HFFc6 (cell line): ENCODE measurements around the gene ZNF358. TPM values are rescaled to one million over a fixed set of nuclear protein-coding genes. Genes with fewer than 3 reads are reported as not detected.

Experiments
- DNase-seq: peaks from one replicate; pipeline ENCODE4 v3.0.0-alpha.2; 2018
- H3K27ac Mint-ChIP-seq: 2 replicates; pipeline ENCODE4 v1.8.0; 2020; ENCODE audit warnings: mild to moderate bottlenecking, mixed read lengths
- H3K27me3 Mint-ChIP-seq: 2 replicates; pipeline ENCODE4 v1.8.0; 2021; ENCODE audit warnings: mild to moderate bottlenecking, moderate library complexity, mixed read lengths; ENCODE audit not compliant: insufficient read depth
- H3K36me3 Mint-ChIP-seq: 2 replicates; pipeline ENCODE4 v1.8.0; 2021; ENCODE audit warnings: low read depth, mixed read lengths
- H3K4me1 Mint-ChIP-seq: 2 replicates; pipeline ENCODE4 v1.8.0; 2020; ENCODE audit warnings: low read depth, mixed read lengths
- H3K4me3 Mint-ChIP-seq: 2 replicates; pipeline ENCODE4 v1.8.0; 2020; ENCODE audit warnings: mild to moderate bottlenecking, moderate library complexity, mixed read lengths
- H3K9me3 Mint-ChIP-seq: 2 replicates; pipeline ENCODE4 v1.8.0; 2020; ENCODE audit warnings: mild to moderate bottlenecking, mixed read lengths
- total RNA-seq, 6 experiments: library from RNA; stranded (reverse); fragmentation: NEBNext Ultra II Directional; extraction: Animal tissue kit (Norgen Biotek cat#: 25700); gene quantifications; 2 replicates in 1 of 6; 3 replicates in 5 of 6; pipeline ENCODE4 v1.2.3, GENCODE V29; 2021
- TF ChIP-seq, protein P1 (sequence below): fragments of 200-600 bp; sonication (generic); IDR thresholded peaks from 2 replicates; pipeline ENCODE4 v1.5.0; 2021; ENCODE audit warnings: antibody characterized with exemption, mild to moderate bottlenecking

Gene ZNF358
- total RNA-seq, 6 experiments from 2014 or later, result 30.0 to 41.1 (median 35.8) TPM

DNA sequence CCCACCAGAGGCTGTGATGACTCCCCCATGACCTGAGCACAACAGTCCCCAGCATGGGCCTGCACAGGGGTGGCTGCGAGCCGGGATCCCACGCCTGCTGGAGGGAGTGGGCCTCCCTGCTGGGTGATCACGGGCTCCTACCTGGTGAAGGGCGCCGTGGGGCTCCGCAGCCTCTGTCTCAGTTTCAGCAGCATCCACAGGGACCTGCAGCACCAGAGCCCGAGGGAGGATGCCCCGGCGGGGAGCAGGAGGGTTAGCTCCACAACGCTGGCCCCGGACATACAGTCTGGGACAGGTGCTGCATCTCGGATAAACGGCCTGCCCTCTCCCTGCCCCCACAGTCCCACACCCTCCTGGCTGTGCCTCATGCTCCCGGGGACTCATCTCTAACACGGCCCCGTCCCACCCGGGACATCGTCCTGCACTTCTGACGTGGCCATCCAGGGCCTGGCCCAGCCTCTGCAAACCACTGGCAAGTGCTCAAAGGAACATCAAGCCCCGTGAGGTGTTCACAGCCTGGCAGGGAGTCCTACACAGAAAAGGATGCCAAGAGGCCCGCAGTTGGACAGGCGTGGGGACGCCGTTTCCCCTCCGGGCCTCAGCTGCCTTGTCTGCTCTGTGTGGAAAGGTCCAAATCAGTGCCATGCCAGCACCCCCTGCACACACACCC, 37.6 kb upstream of the ZNF358 start:
- no peak for DNase-seq
- Mint-ChIP-seq H3K4me1 (peaks cover 18% of the 10 kb centered on the region), H3K27me3 (peaks cover 16% of the 10 kb centered on the region), H3K36me3 (no peaks in the 10 kb centered on the region), H3K9me3 (no peaks in the 10 kb centered on the region), H3K4me3 (no peak overlapping the region), H3K27ac (no peak overlapping the region)
- TF ChIP-seq, protein P1, sequence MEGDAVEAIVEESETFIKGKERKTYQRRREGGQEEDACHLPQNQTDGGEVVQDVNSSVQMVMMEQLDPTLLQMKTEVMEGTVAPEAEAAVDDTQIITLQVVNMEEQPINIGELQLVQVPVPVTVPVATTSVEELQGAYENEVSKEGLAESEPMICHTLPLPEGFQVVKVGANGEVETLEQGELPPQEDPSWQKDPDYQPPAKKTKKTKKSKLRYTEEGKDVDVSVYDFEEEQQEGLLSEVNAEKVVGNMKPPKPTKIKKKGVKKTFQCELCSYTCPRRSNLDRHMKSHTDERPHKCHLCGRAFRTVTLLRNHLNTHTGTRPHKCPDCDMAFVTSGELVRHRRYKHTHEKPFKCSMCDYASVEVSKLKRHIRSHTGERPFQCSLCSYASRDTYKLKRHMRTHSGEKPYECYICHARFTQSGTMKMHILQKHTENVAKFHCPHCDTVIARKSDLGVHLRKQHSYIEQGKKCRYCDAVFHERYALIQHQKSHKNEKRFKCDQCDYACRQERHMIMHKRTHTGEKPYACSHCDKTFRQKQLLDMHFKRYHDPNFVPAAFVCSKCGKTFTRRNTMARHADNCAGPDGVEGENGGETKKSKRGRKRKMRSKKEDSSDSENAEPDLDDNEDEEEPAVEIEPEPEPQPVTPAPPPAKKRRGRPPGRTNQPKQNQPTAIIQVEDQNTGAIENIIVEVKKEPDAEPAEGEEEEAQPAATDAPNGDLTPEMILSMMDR, result peak; percentile 1; the same call in 1 of the 2 replicates

DNA sequence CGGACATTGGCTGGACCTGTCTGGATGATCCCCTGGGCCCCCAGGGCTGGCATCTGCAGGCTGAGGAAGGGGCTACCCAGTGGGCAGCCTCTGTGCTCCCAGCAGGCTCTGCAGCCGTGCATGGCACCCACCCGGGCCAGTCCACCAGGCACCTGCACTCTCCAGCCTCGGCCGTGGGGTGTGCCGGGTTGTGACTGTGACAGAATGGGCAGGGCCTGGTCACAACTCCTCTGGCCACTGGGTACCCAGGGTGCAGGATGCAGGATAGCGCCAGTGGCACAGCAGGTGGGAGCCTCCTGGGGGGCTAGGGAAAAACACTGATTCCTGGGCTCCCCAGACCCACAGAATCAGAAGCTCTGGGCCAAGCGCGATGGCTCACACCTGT, 37.1 kb upstream of the ZNF358 start:
- no peak for DNase-seq
- H3K4me3 Mint-ChIP-seq, result no peak overlapping the region
- peaks cover 19% of the 10 kb centered on the region for H3K27me3 Mint-ChIP-seq
- peak overlapping the region; percentile 92; the same call in 1 of the 2 replicates for H3K27ac Mint-ChIP-seq
- H3K9me3 Mint-ChIP-seq, result no peaks in the 10 kb centered on the region
- H3K4me1 Mint-ChIP-seq, result peaks cover 18% of the 10 kb centered on the region
- H3K36me3 Mint-ChIP-seq, result no peaks in the 10 kb centered on the region
- TF ChIP-seq, protein P1, result no peak

DNA sequence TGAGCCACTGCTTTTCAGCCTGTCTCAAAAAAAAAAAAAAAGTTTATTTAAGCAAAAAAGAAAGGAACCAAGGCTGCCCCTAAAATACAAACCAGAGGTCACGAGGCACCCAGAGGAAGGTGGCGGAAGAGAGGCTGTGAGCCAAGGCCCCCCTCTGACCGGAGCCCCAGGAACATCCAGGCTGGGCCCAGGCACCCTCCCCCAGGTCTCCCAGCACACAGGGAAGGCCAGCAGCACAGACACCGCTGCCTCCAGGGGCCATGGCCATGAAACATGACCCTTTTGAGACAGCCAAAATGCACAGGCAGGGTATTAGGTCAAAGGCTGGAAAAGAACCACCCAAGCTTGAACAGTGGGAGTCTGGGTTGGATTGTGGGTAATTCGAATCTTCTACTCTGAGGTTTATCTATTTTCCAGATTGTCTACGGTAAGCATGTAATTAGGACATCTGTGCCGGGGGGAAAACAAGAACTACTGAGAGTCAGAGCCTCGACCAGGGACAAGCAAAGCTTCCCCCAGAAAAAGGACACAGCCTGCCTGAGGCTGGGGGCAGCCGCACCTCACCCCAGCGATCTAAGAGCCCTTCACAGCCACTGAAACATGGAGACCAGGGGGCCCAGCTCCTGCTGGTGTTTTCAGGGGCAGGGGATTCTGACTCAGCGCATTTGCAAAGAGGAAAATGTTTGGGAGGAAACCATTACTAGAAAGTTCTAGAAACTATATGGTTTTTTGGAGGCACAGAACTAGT, 35.5 kb upstream of the ZNF358 start:
- Mint-ChIP-seq H3K9me3 (no peaks in the 10 kb centered on the region), H3K36me3 (no peaks in the 10 kb centered on the region), H3K27ac (peak overlapping the region; percentile 92), H3K4me3 (peak overlapping the region; percentile 79; the same call in 1 of the 2 replicates), H3K4me1 (peaks cover 18% of the 10 kb centered on the region), H3K27me3 (peaks cover 19% of the 10 kb centered on the region)
- TF ChIP-seq, protein P1, result no peak
- DNase-seq, result no peak

DNA sequence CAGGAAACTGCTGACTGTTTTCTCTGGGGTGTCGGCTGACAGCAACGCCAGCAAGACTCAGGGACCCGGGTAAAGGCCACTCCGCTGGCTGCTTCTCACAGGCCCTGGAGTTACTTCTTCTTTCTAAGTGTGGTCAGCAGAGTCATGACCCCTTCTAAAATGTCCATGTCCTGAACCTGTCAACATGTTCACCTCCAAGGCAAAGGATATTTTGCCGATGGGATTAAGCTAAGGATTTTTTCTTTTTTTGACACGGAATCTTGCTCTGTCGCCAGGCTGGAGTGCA, 35.0 kb upstream of the ZNF358 start:
- Mint-ChIP-seq H3K4me3 (no peak overlapping the region), H3K27me3 (peaks cover 19% of the 10 kb centered on the region), H3K27ac (no peak overlapping the region), H3K9me3 (no peaks in the 10 kb centered on the region), H3K36me3 (no peaks in the 10 kb centered on the region), H3K4me1 (peaks cover 18% of the 10 kb centered on the region)
- DNase-seq, result no peak
- TF ChIP-seq, protein P1, result no peak

DNA sequence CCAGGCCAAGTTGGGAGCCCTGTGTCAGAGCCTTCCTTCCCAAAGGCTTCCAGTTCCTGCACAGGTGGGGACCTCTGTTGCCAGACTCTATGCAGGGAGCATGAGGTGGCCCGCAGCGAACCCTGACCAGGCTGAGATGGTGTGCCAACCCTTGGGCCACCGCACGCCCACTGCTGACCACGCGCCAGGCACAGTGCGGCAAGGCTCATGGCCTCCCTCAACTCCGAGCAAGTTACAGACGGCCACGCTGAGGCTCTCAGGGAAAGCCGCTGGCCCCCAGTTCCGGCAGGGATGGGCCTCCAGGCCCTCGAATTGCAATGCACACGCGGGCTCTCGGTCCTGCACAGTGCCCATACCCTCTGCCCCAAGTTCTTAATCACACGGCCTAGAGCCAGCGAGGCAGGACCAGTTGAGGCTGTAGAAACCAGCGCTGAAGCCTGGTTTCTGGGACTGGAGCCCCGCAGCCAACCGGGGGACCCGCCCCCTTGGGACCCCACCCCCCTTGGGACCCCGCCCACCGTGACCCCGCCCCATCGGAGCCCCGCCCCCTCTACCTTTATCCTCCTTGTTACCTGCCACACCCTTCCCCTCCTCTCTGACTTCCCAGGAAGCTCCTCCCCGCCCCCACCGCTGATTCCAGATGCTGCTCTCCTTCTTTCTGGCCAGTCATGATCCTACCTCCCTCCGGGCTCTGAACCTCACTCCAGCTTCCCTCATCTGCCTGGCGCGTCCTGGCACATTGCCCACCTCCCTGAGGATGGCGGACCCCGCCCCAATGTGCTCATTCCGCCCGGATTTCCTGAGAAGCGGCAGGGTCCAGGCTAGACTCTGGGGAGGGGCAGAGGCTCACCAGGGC, 33.1 kb upstream of the ZNF358 start:
- Mint-ChIP-seq H3K27ac (no peak overlapping the region), H3K4me1 (peaks cover 18% of the 10 kb centered on the region), H3K4me3 (no peak overlapping the region), H3K27me3 (peaks cover 17% of the 10 kb centered on the region), H3K9me3 (no peaks in the 10 kb centered on the region), H3K36me3 (no peaks in the 10 kb centered on the region)
- no peak for DNase-seq
- TF ChIP-seq, protein P1, result no peak
